ENCODE results near the gene TBX2. TPM values are rescaled to one million over a fixed set of nuclear protein-coding genes. Genes with fewer than 3 reads are reported as not detected.

TBX2 gene
- total and polyA plus RNA-seq, 2 of the 13 experiments (the other 11 are each of a cell fraction or from before 2014, with no cell fraction given) = 2.8 to 15.3 TPM

GRCh38 chr17:61363601-61364462 is 35.8 kb upstream of the TBX2 start (continued):
- TF ChIP-seq ZNF451 (CRISPR knock-in tag; IDR thresholded peaks at IDR 0.05) (no peak), ZNF75D (CRISPR knock-in tag; IDR thresholded peaks at IDR 0.05; ENCODE audit: borderline replicate concordance) (no peak), WIZ (CRISPR knock-in tag; IDR thresholded peaks at IDR 0.05) (no peak; the same call in 1 of the 2 replicates), ZNF296 (CRISPR knock-in tag; conservative IDR thresholded peaks at IDR 0.05) (peak; percentile 99), KDM5B (CRISPR knock-in tag; IDR thresholded peaks at IDR 0.05; ENCODE audit: borderline replicate concordance) (no peak), GMEB2 (CRISPR knock-in tag; IDR thresholded peaks at IDR 0.05; ENCODE audit: low read depth) (no peak), ETV6 (CRISPR knock-in tag; conservative IDR thresholded peaks at IDR 0.05) (no peak), ZNF337 (CRISPR knock-in tag; IDR thresholded peaks at IDR 0.05; ENCODE audit: borderline replicate concordance, low read depth) (no peak), IRF2 (CRISPR knock-in tag; IDR thresholded peaks at IDR 0.05) (no peak; the same call in none of the 2 replicates), ZBTB49 (CRISPR knock-in tag; IDR thresholded peaks at IDR 0.05; ENCODE audit: borderline replicate concordance) (no peak), ZBTB26 (CRISPR knock-in tag; IDR thresholded peaks at IDR 0.05; ENCODE audit: borderline replicate concordance) (peak; percentile 59; the same call in 1 of the 2 replicates), CC2D1A (CRISPR knock-in tag; IDR thresholded peaks at IDR 0.05) (no peak), SNAPC2 (CRISPR knock-in tag; IDR thresholded peaks at IDR 0.05) (no peak; the same call in 1 of the 2 replicates), RERE (CRISPR knock-in tag; IDR thresholded peaks at IDR 0.05; ENCODE audit: low read depth) (no peak)
- TF ChIP-seq, protein P1, sequence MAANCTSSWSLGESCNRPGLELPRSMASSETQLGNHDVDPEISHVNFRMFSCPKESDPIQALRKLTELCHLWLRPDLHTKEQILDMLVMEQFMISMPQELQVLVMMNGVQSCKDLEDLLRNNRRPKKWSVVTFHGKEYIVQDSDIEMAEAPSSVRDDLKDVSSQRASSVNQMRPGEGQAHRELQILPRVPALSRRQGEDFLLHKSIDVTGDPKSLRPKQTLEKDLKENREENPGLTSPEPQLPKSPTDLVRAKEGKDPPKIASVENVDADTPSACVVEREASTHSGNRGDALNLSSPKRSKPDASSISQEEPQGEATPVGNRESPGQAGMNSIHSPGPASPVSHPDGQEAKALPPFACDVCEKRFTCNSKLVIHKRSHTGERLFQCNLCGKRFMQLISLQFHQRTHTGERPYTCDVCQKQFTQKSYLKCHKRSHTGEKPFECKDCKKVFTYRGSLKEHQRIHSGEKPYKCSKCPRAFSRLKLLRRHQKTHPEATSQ (CRISPR knock-in tag; IDR thresholded peaks at IDR 0.05; ENCODE audit: borderline replicate concordance) = 0 out of 2 replicates have a peak, but pooled peaks have one; percentile 43
